Cardiac muscle cell (in vitro differentiated cells and primary cell): ENCODE results near the gene COPB1. TPM values are rescaled to one million over a fixed set of nuclear protein-coding genes. Genes with fewer than 3 reads are reported as not detected.
A peak's percentile ranks its signal among the peaks of the same experiment; 100 is the strongest.

ENCODE experiments used
- DNase-seq, 2 donors: peaks; one replicate each; pipeline versions ENCODE4 v3.0.0 to v3.0.0-alpha.2; 2010 to 2017; ENCODE audit warnings: low read depth in 1 of 2, low spot score in 1 of 2
- H3K27ac ChIP-seq: fragments of 200-600 bp; sonication (generic); 2 replicates; pipeline ENCODE4 v1.5.1; 2016
- H3K27me3 ChIP-seq: fragments of 200-600 bp; sonication (generic); 2 replicates; pipeline ENCODE4 v1.6.0; 2016; ENCODE audit warnings: control low read depth
- H3K36me3 ChIP-seq: fragments of 200-600 bp; sonication (generic); 2 replicates; pipeline ENCODE4 v1.5.1; 2016; ENCODE audit warnings: control low read depth
- H3K4me1 ChIP-seq: fragments of 200-600 bp; sonication (generic); 2 replicates; pipeline ENCODE4 v1.8.1; 2017; ENCODE audit warnings: low read depth, mild to moderate bottlenecking, mixed run types
- H3K4me3 ChIP-seq: fragments of 200-600 bp; sonication (generic); 2 replicates; pipeline ENCODE4 v1.5.1; 2016; ENCODE audit warnings: mild to moderate bottlenecking
- H3K9me3 ChIP-seq: fragments of 200-600 bp; sonication (generic); 2 replicates; pipeline ENCODE4 v1.5.1; 2017; ENCODE audit warnings: low read depth, mild to moderate bottlenecking, control low read depth
- polyA plus RNA-seq: library from polyadenylated mRNA; unstranded; fragments of >200 nt; fragmentation: Nextera tagmentation; extraction: Ambion mirVana; gene quantifications from 2 replicates; pipeline ENCODE4 v1.2.1, GENCODE V29; 2016
- total RNA-seq: library from RNA; depleted of rRNA; stranded (reverse); fragments of >200 nt; gene quantifications from 2 replicates; pipeline ENCODE4 v1.2.3, GENCODE V29; 2016
- TF ChIP-seq, protein P1 (sequence below): IDR thresholded peaks from 2 replicates; pipeline ENCODE4 v1.5.1; 2012; ENCODE audit warnings: low read depth, mild to moderate bottlenecking, low read length

Gene COPB1
- total and polyA plus RNA-seq, 2 experiments from 2014 or later, result 79.2 to 81.7 TPM

DNA sequence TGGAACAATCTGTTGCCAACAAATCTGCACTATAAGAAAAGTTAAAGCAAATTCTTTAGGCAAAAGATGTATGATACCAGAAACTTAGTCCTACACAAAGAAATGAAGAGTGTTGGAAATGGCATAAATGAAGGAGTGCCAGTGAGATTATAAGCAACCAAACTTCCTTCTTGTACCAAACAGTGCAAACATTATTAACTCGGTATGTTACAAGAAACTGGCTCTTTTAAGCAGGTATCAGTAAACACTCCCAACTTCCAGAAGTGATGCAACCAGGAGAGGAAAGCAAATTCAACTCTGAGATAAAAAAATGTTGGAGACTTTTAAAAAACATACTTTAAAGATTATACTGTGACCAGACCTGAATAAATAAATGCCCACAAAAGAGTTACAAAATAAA lies 28.5 kb downstream of the COPB1 start:
- no peak overlapping the region for H3K27ac ChIP-seq
- TF ChIP-seq, protein P1, sequence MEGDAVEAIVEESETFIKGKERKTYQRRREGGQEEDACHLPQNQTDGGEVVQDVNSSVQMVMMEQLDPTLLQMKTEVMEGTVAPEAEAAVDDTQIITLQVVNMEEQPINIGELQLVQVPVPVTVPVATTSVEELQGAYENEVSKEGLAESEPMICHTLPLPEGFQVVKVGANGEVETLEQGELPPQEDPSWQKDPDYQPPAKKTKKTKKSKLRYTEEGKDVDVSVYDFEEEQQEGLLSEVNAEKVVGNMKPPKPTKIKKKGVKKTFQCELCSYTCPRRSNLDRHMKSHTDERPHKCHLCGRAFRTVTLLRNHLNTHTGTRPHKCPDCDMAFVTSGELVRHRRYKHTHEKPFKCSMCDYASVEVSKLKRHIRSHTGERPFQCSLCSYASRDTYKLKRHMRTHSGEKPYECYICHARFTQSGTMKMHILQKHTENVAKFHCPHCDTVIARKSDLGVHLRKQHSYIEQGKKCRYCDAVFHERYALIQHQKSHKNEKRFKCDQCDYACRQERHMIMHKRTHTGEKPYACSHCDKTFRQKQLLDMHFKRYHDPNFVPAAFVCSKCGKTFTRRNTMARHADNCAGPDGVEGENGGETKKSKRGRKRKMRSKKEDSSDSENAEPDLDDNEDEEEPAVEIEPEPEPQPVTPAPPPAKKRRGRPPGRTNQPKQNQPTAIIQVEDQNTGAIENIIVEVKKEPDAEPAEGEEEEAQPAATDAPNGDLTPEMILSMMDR, result no peak
- peaks cover 88% of the 10 kb centered on the region for H3K36me3 ChIP-seq

DNA sequence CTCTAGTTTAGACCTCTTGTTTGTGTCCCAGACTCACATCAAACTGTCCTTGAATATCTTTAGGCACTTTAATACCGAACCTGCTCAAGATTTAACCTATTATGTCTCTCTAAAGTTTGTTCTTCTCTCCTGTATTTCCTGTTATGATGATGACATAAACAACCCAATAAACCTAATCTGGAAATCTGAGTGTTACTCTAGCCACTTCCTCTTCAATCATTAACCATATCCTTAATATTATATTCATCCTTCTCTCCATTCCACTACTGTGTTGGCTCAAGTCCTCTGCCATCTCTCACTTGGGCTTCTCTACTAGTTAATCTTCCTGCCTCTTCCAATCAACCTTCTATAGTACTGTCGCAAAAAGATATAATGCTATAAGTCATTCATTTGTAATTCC lies 36.0 kb downstream of the COPB1 start:
- peaks cover 94% of the 10 kb centered on the region for H3K36me3 ChIP-seq
- TF ChIP-seq, protein P1, result no peak
- no peak for DNase-seq

More for the DNA sequence above, 28.5 kb downstream of the COPB1 start:
- DNase-seq, result no peak
- Histone ChIP-seq H3K9me3 (no peaks in the 10 kb centered on the region), H3K4me3 (no peak overlapping the region), H3K4me1 (no peaks in the 10 kb centered on the region), H3K27me3 (no peaks in the 10 kb centered on the region)

DNA sequence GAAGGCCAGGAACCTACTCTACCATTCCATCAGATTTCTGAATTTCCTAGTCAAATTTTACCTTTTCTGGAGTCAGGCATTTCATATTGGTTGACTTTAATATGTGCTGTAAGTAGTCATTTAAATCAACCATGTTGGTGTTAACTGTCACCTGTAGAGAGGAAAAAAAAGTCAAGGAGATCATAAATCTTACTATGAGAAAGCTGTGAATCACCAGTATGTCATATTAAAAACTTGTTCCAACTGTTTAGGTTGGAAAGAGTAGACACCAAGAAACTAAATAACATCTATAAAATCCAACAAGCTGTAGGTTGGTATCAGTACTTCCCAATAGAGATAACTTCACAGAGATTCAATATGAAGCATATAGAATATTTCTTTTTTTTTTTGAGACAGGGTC lies 39.5 kb downstream of the COPB1 start:
- Histone ChIP-seq H3K4me3 (no peak overlapping the region), H3K4me1 (no peaks in the 10 kb centered on the region), H3K27me3 (no peaks in the 10 kb centered on the region), H3K27ac (no peak overlapping the region), H3K9me3 (no peaks in the 10 kb centered on the region), H3K36me3 (peaks cover 78% of the 10 kb centered on the region)
- TF ChIP-seq, protein P1, result no peak
- no peak for DNase-seq

More for the DNA sequence above, 36.0 kb downstream of the COPB1 start:
- Histone ChIP-seq H3K27me3 (no peaks in the 10 kb centered on the region), H3K4me3 (no peak overlapping the region), H3K27ac (no peak overlapping the region), H3K4me1 (no peaks in the 10 kb centered on the region), H3K9me3 (no peaks in the 10 kb centered on the region)

DNA sequence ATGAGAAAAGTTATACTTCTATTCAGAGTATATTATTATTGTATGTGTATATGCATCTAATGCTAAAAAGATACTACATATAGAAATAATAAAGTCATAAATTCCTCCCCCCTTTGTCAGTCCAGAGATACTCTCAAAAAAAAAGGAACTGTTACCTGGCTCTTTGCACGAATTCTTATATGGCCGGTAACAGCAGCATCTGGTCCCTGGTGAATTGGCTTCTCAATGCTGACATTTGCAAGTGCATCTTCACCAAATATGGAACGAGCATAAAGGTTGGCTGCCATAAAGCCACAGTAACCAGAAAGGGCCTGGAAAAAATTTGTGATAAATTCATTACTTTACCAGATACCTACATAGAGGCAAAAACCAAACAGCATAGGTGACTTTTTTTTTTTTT lies 41.2 kb downstream of the COPB1 start:
- Histone ChIP-seq H3K27me3 (no peaks in the 10 kb centered on the region), H3K9me3 (no peaks in the 10 kb centered on the region), H3K4me1 (no peaks in the 10 kb centered on the region), H3K27ac (no peak overlapping the region), H3K36me3 (peaks cover 60% of the 10 kb centered on the region), H3K4me3 (no peak overlapping the region)
- no peak for DNase-seq
- TF ChIP-seq, protein P1, result no peak

DNA sequence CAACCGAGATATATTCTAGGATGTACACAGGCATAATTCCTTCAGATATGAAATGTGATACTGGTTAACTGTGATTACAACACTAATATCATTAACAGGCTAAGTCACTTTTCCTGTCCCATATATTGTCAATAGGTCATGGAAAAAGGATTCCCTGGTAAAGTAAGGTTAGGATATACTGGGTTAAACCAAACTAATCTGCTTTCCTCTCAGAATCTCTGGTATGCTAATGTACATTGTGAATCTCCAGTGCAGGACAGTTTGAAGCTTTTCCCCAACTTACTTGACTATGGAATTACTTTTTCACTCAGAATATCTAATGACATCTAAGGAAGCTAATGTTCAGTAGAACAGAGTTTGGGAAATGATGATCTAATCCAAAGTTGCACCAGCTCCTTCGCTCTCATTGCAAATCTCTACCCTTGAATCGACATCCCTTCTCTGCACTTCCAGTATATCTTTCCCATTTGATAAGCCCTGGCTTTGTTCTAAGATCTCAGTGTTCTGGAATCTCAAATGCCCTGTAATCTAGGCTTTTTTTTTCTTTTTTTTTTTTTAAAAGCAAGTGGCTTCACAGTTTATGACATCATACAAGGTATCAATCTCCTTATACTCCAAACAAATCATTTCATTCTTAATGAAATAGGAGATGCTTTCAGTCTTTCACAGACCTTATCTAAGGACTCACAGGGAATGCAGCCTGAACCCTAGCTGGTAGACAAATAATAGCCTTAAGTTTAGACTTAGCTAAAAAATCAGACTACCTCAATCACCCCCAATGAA lies 43.8 kb downstream of the COPB1 start:
- H3K27ac ChIP-seq, result peak overlapping the region; percentile 68
- no peaks in the 10 kb centered on the region for H3K9me3 ChIP-seq
- H3K27me3 ChIP-seq, result no peaks in the 10 kb centered on the region
- TF ChIP-seq, protein P1, result no peak
- H3K4me1 ChIP-seq, result no peaks in the 10 kb centered on the region
- no peak overlapping the region for H3K4me3 ChIP-seq
- no peak for DNase-seq
- peaks cover 37% of the 10 kb centered on the region for H3K36me3 ChIP-seq
